Measurements from ENCODE around the gene FSTL3. TPM values are rescaled to one million over a fixed set of nuclear protein-coding genes. Genes with fewer than 3 reads are reported as not detected.
A peak's percentile ranks its signal among the peaks of the same experiment; 100 is the strongest.

The FSTL3 gene
- total RNA-seq, 3 donors from 2014 or later (not counting 1 experiment from before 2014, with no cell fraction given), result 1.5 to 1.9 (median 1.5) TPM

GRCh38 chr19:710767-711166, 34.6 kb downstream of the FSTL3 start:
- Mint-ChIP-seq H3K27me3 (ENCODE audit: low read depth in 2 of 2) (peaks cover 14 to 18% of the 10 kb centered on the region in 2 donors), H3K4me1 (no peaks in the 10 kb centered on the region), H3K36me3 (no peaks in the 10 kb centered on the region), H3K4me3 (peak overlapping the region; percentile 17), H3K27ac (no peak overlapping the region), H3K9me3 (peaks cover 0 to 3% of the 10 kb centered on the region in 2 donors)
- intact Hi-C loops (cut with micrococcal nuclease), result no loop called here
- Histone ChIP-seq H3K9me3 (ENCODE audit: control insufficient read depth, insufficient read depth, low read length) (peaks cover 7% of the 10 kb centered on the region), H3K36me3 (ENCODE audit: control insufficient read depth, insufficient read depth, low read length) (no peaks in the 10 kb centered on the region), H3K27me3 (ENCODE audit: control insufficient read depth, insufficient read depth, low read length) (peaks cover 12% of the 10 kb centered on the region), H3K4me3 (ENCODE audit: low read length) (no peak overlapping the region), H3K27ac (ENCODE audit: low read length) (no peak overlapping the region), H3K4me1 (ENCODE audit: control insufficient read depth, insufficient read depth, low read length) (peaks cover 3% of the 10 kb centered on the region)
- no peak for TF ChIP-seq CTCF (IDR thresholded peaks at IDR 0.05)
- DNase-seq, result no peak
- 88% methylated on average over 21 of the region's 21 CpGs for WGBS (ENCODE audit: insufficient coverage)
- no peak for ATAC-seq

- peaks cover 3% of the 10 kb centered on the region for H3K4me1 ChIP-seq (ENCODE audit: control insufficient read depth, insufficient read depth, low read length)
- no peak for DNase-seq
- H3K9me3 Mint-ChIP-seq, result peaks cover 0 to 3% of the 10 kb centered on the region in 2 donors
- intact Hi-C loops (cut with micrococcal nuclease), result no loop called here
- no peak for TF ChIP-seq CTCF (IDR thresholded peaks at IDR 0.05)
- no peak for ATAC-seq
- no peak overlapping the region for H3K4me3 ChIP-seq (ENCODE audit: low read length)
- H3K27me3 ChIP-seq (ENCODE audit: control insufficient read depth, insufficient read depth, low read length), result peaks cover 12% of the 10 kb centered on the region
- H3K4me1 Mint-ChIP-seq, result no peaks in the 10 kb centered on the region
- H3K9me3 ChIP-seq (ENCODE audit: control insufficient read depth, insufficient read depth, low read length), result peaks cover 7% of the 10 kb centered on the region
- H3K4me3 Mint-ChIP-seq, result no peak overlapping the region
- no peaks in the 10 kb centered on the region for H3K36me3 ChIP-seq (ENCODE audit: control insufficient read depth, insufficient read depth, low read length)
- H3K36me3 Mint-ChIP-seq, result no peaks in the 10 kb centered on the region
- 95% methylated on average over 8 of the region's 8 CpGs for WGBS (ENCODE audit: insufficient coverage)
- H3K27ac Mint-ChIP-seq, result no peak overlapping the region
- peaks cover 15 to 19% of the 10 kb centered on the region in 2 donors for H3K27me3 Mint-ChIP-seq (ENCODE audit: low read depth in 2 of 2)
- no peak overlapping the region for H3K27ac ChIP-seq (ENCODE audit: low read length)
Observed at GRCh38 chr19:711254-711653, 35.1 kb downstream of the FSTL3 start.

- ATAC-seq, result no peak
- H3K4me3 Mint-ChIP-seq, result no peak overlapping the region
- no peaks in the 10 kb centered on the region for H3K4me1 Mint-ChIP-seq
- no peak overlapping the region for H3K27ac Mint-ChIP-seq
- 94% methylated on average over 3 of the region's 3 CpGs for WGBS (ENCODE audit: insufficient coverage)
- peaks cover 5% of the 10 kb centered on the region for H3K27me3 ChIP-seq (ENCODE audit: control insufficient read depth, insufficient read depth, low read length)
- no peak overlapping the region for H3K27ac ChIP-seq (ENCODE audit: low read length)
- peaks cover 0 to 3% of the 10 kb centered on the region in 2 donors for H3K9me3 Mint-ChIP-seq
- H3K4me1 ChIP-seq (ENCODE audit: control insufficient read depth, insufficient read depth, low read length), result peaks cover 5% of the 10 kb centered on the region
- no peaks in the 10 kb centered on the region for H3K36me3 ChIP-seq (ENCODE audit: control insufficient read depth, insufficient read depth, low read length)
- H3K9me3 ChIP-seq (ENCODE audit: control insufficient read depth, insufficient read depth, low read length), result peaks cover 7% of the 10 kb centered on the region
- DNase-seq, result no peak
- peaks cover 13 to 25% of the 10 kb centered on the region in 2 donors for H3K27me3 Mint-ChIP-seq (ENCODE audit: low read depth in 2 of 2)
- no peaks in the 10 kb centered on the region for H3K36me3 Mint-ChIP-seq
- intact Hi-C loops (cut with micrococcal nuclease), result no loop called here
- no peak overlapping the region for H3K4me3 ChIP-seq (ENCODE audit: low read length)
- no peak for TF ChIP-seq CTCF (IDR thresholded peaks at IDR 0.05)
Observed at GRCh38 chr19:715347-715746, 39.2 kb downstream of the FSTL3 start.

GRCh38 chr19:718251-718951, 42.2 kb downstream of the FSTL3 start:
- 78% methylated on average over 23 of the region's 23 CpGs for WGBS (ENCODE audit: insufficient coverage)
- ATAC-seq, result no peak
- no peak overlapping the region for H3K27ac Mint-ChIP-seq
- peaks cover 5% of the 10 kb centered on the region for H3K4me1 ChIP-seq (ENCODE audit: control insufficient read depth, insufficient read depth, low read length)
- no peak overlapping the region for H3K4me3 Mint-ChIP-seq
- H3K9me3 Mint-ChIP-seq, result peaks cover 0 to 3% of the 10 kb centered on the region in 2 donors
- no peak for DNase-seq
- no peaks in the 10 kb centered on the region for H3K4me1 Mint-ChIP-seq
- H3K9me3 ChIP-seq (ENCODE audit: control insufficient read depth, insufficient read depth, low read length), result peaks cover 7% of the 10 kb centered on the region
- no peaks in the 10 kb centered on the region for H3K36me3 ChIP-seq (ENCODE audit: control insufficient read depth, insufficient read depth, low read length)
- intact Hi-C loops (cut with micrococcal nuclease), result no loop called here
- no peaks in the 10 kb centered on the region for H3K36me3 Mint-ChIP-seq
- H3K27me3 Mint-ChIP-seq (ENCODE audit: low read depth in 2 of 2), result peaks cover 7 to 25% of the 10 kb centered on the region in 2 donors
- no peak for TF ChIP-seq CTCF (IDR thresholded peaks at IDR 0.05)
- peaks cover 7% of the 10 kb centered on the region for H3K27me3 ChIP-seq (ENCODE audit: control insufficient read depth, insufficient read depth, low read length)
- no peak overlapping the region for H3K27ac ChIP-seq (ENCODE audit: low read length)
- H3K4me3 ChIP-seq (ENCODE audit: low read length), result no peak overlapping the region

Data from natural killer cell (primary cell).